Peyer's patch (tissue), 4 donors: ENCODE data around the gene MRPL34. TPM values are rescaled to one million over a fixed set of nuclear protein-coding genes. Genes with fewer than 3 reads are reported as not detected.
A peak's percentile ranks its signal among the peaks of the same experiment; 100 is the strongest.

Experiments
- DNase-seq, 3 donors: peaks; one replicate each; pipeline ENCODE4 v3.0.0-alpha.2; 2017 to 2019
- H3K27ac ChIP-seq, 4 donors: fragments of 200-600 bp; sonication (generic); one replicate each; pipeline ENCODE4 v1.5.1; 2016 to 2019
- H3K27me3 ChIP-seq, 2 donors: fragments of 200-600 bp; sonication (generic); one replicate each; pipeline ENCODE4 v1.5.1; 2019
- H3K36me3 ChIP-seq, 3 donors: fragments of 200-600 bp; sonication (generic); one replicate each; pipeline ENCODE4 v1.5.1; 2016 to 2019
- H3K4me1 ChIP-seq, 4 donors: fragments of 200-600 bp; sonication (generic); one replicate each; pipeline ENCODE4 v1.5.1; 2016 to 2019
- H3K4me3 ChIP-seq, 4 donors: fragments of 200-600 bp; sonication (generic); 1 replicate in 3 of 4; 2 replicates in 1 of 4; pipeline ENCODE4 v1.5.1; 2016 to 2019; ENCODE audit warnings: mild to moderate bottlenecking in 1 of 4
- H3K9me3 ChIP-seq, 4 donors: fragments of 200-600 bp; sonication (generic); one replicate each; pipeline ENCODE4 v1.5.1; 2016 to 2019; ENCODE audit warnings: mild to moderate bottlenecking in 1 of 4
- CTCF ChIP-seq, 6 experiments: fragments of 450-650 bp in 4 of 6; fragments of 200-600 bp in 2 of 6; sonication (generic) in 1 of 6; IDR thresholded peaks; one replicate each; pipeline ENCODE4 v1.5.1; 2017 to 2019; ENCODE audit warnings: antibody characterized with exemption in 6 of 6, mild to moderate bottlenecking in 3 of 6, moderate library complexity in 1 of 6
- POLR2A ChIP-seq, 2 donors: fragments of 450-650 bp; IDR thresholded peaks; one replicate each; pipeline ENCODE4 v1.5.1; 2017; ENCODE audit warnings: antibody characterized with exemption in 2 of 2, mild to moderate bottlenecking in 2 of 2, moderate library complexity in 2 of 2
- total RNA-seq, 4 donors: library from RNA; depleted of rRNA; stranded (reverse); fragments of >200 nt; gene quantifications; one replicate each; pipeline ENCODE4 v1.1.0, GENCODE V29; 2016

The MRPL34 gene
- total RNA-seq, result 100 to 1,000 TPM in 3 of 4 donors, 10 to 100 TPM in 1; 76.7 to 202 (median 196) TPM

GRCh38 chr19:17305517-17306284 lies at the start of gene MRPL34:
Gene MRPL34 (plus strand): TSS chr19:17305872. CDS start chr19:17305893, 21 bp downstream.
- peak within 1 kb of the TSS; percentile 53 to 86 (median 74) for H3K4me3 ChIP-seq
- peaks cover 0 to 5% (median 0%) of the 10 kb centered on the region in 3 donors for H3K36me3 ChIP-seq
- TF ChIP-seq POLR2A (IDR thresholded peaks at IDR 0.05) (peak; percentile 44 to 94), CTCF (IDR thresholded peaks at IDR 0.05) (peak; percentile 72 to 98 (median 88))
- DNase-seq, result peak; percentile 97 to 99 (median 98)
- peak within 1 kb of the TSS; percentile 81 to 96 (median 93) for H3K27ac ChIP-seq
- peaks cover 0 to 56% (median 13%) of the 10 kb centered on the region in 4 donors for H3K4me1 ChIP-seq
- no peaks in the 10 kb centered on the region for H3K27me3 ChIP-seq
- no peaks in the 10 kb centered on the region for H3K9me3 ChIP-seq

- Histone ChIP-seq H3K4me1 (no peaks in the 10 kb centered on the region), H3K27me3 (no peaks in the 10 kb centered on the region), H3K4me3 (no peak overlapping the region), H3K36me3 (no peaks in the 10 kb centered on the region), H3K9me3 (no peaks in the 10 kb centered on the region), H3K27ac (no peak overlapping the region)
- TF ChIP-seq POLR2A (IDR thresholded peaks at IDR 0.05) (no peak), CTCF (IDR thresholded peaks at IDR 0.05) (no peak)
- no peak for DNase-seq
Measured at GRCh38 chr19:17256130-17256529, 49.5 kb upstream of the MRPL34 start.

- Histone ChIP-seq H3K4me1 (no peaks in the 10 kb centered on the region), H3K27me3 (no peaks in the 10 kb centered on the region), H3K9me3 (no peaks in the 10 kb centered on the region), H3K27ac (no peak overlapping the region), H3K36me3 (no peaks in the 10 kb centered on the region), H3K4me3 (no peak overlapping the region)
- DNase-seq, result no peak
- TF ChIP-seq POLR2A (IDR thresholded peaks at IDR 0.05), result no peak
Measured at GRCh38 chr19:17259118-17259780, 46.4 kb upstream of the MRPL34 start.

- Histone ChIP-seq H3K36me3 (no peaks in the 10 kb centered on the region), H3K27me3 (no peaks in the 10 kb centered on the region), H3K4me3 (no peak overlapping the region), H3K4me1 (no peaks in the 10 kb centered on the region), H3K27ac (no peak overlapping the region), H3K9me3 (no peaks in the 10 kb centered on the region)
- TF ChIP-seq CTCF (IDR thresholded peaks at IDR 0.05) (no peak), POLR2A (IDR thresholded peaks at IDR 0.05) (no peak)
- DNase-seq, result no peak
Measured at GRCh38 chr19:17259934-17260333, 45.7 kb upstream of the MRPL34 start.

GRCh38 chr19:17260842-17261325 lies 44.8 kb upstream of the MRPL34 start:
- TF ChIP-seq POLR2A (IDR thresholded peaks at IDR 0.05) (no peak), CTCF (IDR thresholded peaks at IDR 0.05) (peak; percentile 87 to 92 (median 89))
- H3K4me1 ChIP-seq, result no peaks in the 10 kb centered on the region
- no peak overlapping the region for H3K4me3 ChIP-seq
- peak; percentile 80 to 94 (median 90) for DNase-seq
- H3K36me3 ChIP-seq, result no peaks in the 10 kb centered on the region
- H3K27me3 ChIP-seq, result no peaks in the 10 kb centered on the region
- H3K27ac ChIP-seq, result no peak overlapping the region
- H3K9me3 ChIP-seq, result no peaks in the 10 kb centered on the region

- Histone ChIP-seq H3K9me3 (no peaks in the 10 kb centered on the region), H3K27ac (no peak overlapping the region), H3K4me1 (no peaks in the 10 kb centered on the region), H3K4me3 (no peak overlapping the region), H3K36me3 (no peaks in the 10 kb centered on the region), H3K27me3 (no peaks in the 10 kb centered on the region)
- TF ChIP-seq CTCF (IDR thresholded peaks at IDR 0.05) (no peak), POLR2A (IDR thresholded peaks at IDR 0.05) (no peak)
- no peak for DNase-seq
Measured at GRCh38 chr19:17262557-17262956, 43.1 kb upstream of the MRPL34 start.
